ENCODE results near the gene OTP.

DNA sequence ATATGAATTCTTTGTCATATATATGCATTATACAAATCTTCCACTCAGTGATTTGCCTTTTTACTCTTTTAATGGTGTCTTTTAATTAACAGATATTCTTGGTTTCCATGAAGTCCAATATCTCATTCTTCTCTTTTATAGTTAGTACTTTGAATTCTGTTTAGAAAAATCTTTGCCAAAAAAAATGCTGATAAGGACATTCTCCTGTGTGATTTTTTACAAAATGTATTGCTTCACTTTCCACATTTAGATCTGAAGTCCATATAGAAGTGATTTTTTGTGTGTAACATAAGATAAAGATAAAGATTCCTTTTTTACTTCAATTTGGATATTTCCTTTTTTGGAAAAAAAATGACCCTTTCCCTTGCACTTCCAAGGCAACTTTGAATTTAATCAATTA is 50.3 kb downstream of the OTP start:
- TF ChIP-seq, protein P1, sequence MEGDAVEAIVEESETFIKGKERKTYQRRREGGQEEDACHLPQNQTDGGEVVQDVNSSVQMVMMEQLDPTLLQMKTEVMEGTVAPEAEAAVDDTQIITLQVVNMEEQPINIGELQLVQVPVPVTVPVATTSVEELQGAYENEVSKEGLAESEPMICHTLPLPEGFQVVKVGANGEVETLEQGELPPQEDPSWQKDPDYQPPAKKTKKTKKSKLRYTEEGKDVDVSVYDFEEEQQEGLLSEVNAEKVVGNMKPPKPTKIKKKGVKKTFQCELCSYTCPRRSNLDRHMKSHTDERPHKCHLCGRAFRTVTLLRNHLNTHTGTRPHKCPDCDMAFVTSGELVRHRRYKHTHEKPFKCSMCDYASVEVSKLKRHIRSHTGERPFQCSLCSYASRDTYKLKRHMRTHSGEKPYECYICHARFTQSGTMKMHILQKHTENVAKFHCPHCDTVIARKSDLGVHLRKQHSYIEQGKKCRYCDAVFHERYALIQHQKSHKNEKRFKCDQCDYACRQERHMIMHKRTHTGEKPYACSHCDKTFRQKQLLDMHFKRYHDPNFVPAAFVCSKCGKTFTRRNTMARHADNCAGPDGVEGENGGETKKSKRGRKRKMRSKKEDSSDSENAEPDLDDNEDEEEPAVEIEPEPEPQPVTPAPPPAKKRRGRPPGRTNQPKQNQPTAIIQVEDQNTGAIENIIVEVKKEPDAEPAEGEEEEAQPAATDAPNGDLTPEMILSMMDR (IDR thresholded peaks at IDR 0.05): no peak
- TF ChIP-seq EZH2 (IDR thresholded peaks at IDR 0.05; ENCODE audit: borderline replicate concordance, insufficient read depth, low read depth, low read length, poor library complexity, severe bottlenecking): no peak
